ENCODE measurements around the gene SPECC1.
A peak's percentile ranks its signal among the peaks of the same experiment; 100 is the strongest.
"Not testable (repeated sequence)": the region's sequence is repeated elsewhere in the genome, so short reads cannot be mapped to it uniquely, and the experiment has no call there.

Gene SPECC1

GRCh38 chr17:20095336-20096080, 86.3 kb downstream of the SPECC1 start:
- TF ChIP-seq CTCF (conservative IDR thresholded peaks at IDR 0.05; ENCODE audit: low read depth, low read length): peak; percentile 66
- no peak for DNase-seq (ENCODE audit: low read depth)
- H3K4me3 ChIP-seq (ENCODE audit: low read length): no peak overlapping the region

- no peak for DNase-seq (ENCODE audit: low read depth)
- no peak for TF ChIP-seq CTCF (conservative IDR thresholded peaks at IDR 0.05; ENCODE audit: low read depth, low read length)
- no peak overlapping the region for H3K4me3 ChIP-seq (ENCODE audit: low read length)
Measured at GRCh38 chr17:20096430-20096829, 87.3 kb downstream of the SPECC1 start.

- H3K4me3 ChIP-seq (ENCODE audit: low read length): no peak overlapping the region
- TF ChIP-seq CTCF (conservative IDR thresholded peaks at IDR 0.05; ENCODE audit: low read depth, low read length): no peak
- no peak for DNase-seq (ENCODE audit: low read depth)
Measured at GRCh38 chr17:20097330-20097729, 88.2 kb downstream of the SPECC1 start.

- no peak overlapping the region for H3K4me3 ChIP-seq (ENCODE audit: low read length)
- no peak for DNase-seq (ENCODE audit: low read depth)
- TF ChIP-seq CTCF (conservative IDR thresholded peaks at IDR 0.05; ENCODE audit: low read depth, low read length): no peak
Measured at GRCh38 chr17:20098314-20098713, 89.2 kb downstream of the SPECC1 start.

- not testable (repeated sequence) for H3K4me3 ChIP-seq (ENCODE audit: low read length); DNase-seq (ENCODE audit: low read depth)
Measured at GRCh38 chr17:20100806-20101205, 91.6 kb downstream of the SPECC1 start.

GRCh38 chr17:20103454-20104446, 94.6 kb downstream of the SPECC1 start:
- H3K4me3 ChIP-seq (ENCODE audit: low read length): no peak overlapping the region
- no peak for TF ChIP-seq CTCF (conservative IDR thresholded peaks at IDR 0.05; ENCODE audit: low read depth, low read length)
- DNase-seq (ENCODE audit: low read depth): no peak

- no peak for TF ChIP-seq CTCF (conservative IDR thresholded peaks at IDR 0.05; ENCODE audit: low read depth, low read length)
- no peak for DNase-seq (ENCODE audit: low read depth)
- H3K4me3 ChIP-seq (ENCODE audit: low read length): no peak overlapping the region
Measured at GRCh38 chr17:20105539-20106280, 96.6 kb downstream of the SPECC1 start.

GRCh38 chr17:20106446-20106845, 97.3 kb downstream of the SPECC1 start:
- not testable (repeated sequence) for H3K4me3 ChIP-seq (ENCODE audit: low read length); DNase-seq (ENCODE audit: low read depth)

Data from retinal pigment epithelial cell (primary cell).